ENCODE data around the gene CNDP1. TPM values are rescaled to one million over a fixed set of nuclear protein-coding genes. Genes with fewer than 3 reads are reported as not detected.

CNDP1 gene
- total RNA-seq, 2 experiments from 2014 or later, result not detected

DNA sequence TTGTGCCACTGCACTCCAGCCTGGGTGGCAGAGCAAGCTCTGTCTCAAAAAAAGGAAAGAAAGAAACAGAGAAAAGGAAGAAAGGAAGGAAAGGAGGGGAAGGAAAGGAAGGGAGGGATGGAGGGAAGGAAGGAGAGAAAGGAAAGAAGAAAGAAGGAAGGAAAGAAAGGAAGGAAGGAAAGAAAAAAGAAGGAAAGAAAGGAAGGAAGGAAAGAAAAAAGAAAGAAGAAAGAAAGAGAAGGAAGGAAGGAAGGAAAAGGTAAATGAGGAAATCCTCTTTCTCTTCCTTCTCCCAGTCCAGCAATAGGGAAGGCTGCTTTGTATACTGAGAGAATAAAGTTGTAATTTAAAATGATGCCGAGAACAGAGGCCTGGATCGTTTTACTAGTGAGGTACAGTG lies 40.6 kb downstream of the CNDP1 start:
- no peaks in the 10 kb centered on the region for H3K4me1 Mint-ChIP-seq (ENCODE audit: low read depth)
- H3K27ac Mint-ChIP-seq, result no peak overlapping the region
- no peak for DNase-seq
- POLR2A ChIA-PET, result no interaction called here
- CTCF ChIA-PET, result no interaction called here
- intact Hi-C loops (cut with micrococcal nuclease), result no loop called here
- no peak for TF ChIP-seq CTCF (IDR thresholded peaks at IDR 0.05)
- H3K9me3 Mint-ChIP-seq, result no peaks in the 10 kb centered on the region
- H3K4me3 Mint-ChIP-seq, result no peak overlapping the region
- H3K36me3 Mint-ChIP-seq (ENCODE audit: low read depth), result no peaks in the 10 kb centered on the region
- no peak for ATAC-seq
- peaks cover 10% of the 10 kb centered on the region for H3K27me3 Mint-ChIP-seq

GRCh38 chr18:74577019-74577418 lies 42.7 kb downstream of the CNDP1 start:
- no peak overlapping the region for H3K27ac Mint-ChIP-seq
- no peak for TF ChIP-seq CTCF (IDR thresholded peaks at IDR 0.05)
- DNase-seq (no peak), ATAC-seq (no peak)
- no peaks in the 10 kb centered on the region for H3K4me1 Mint-ChIP-seq (ENCODE audit: low read depth)
- H3K4me3 Mint-ChIP-seq, result no peak overlapping the region
- no peaks in the 10 kb centered on the region for H3K9me3 Mint-ChIP-seq
- H3K36me3 Mint-ChIP-seq (ENCODE audit: low read depth), result no peaks in the 10 kb centered on the region
- CTCF ChIA-PET, result no interaction called here
- peaks cover 20% of the 10 kb centered on the region for H3K27me3 Mint-ChIP-seq
- intact Hi-C loops (cut with micrococcal nuclease), result no loop called here
- POLR2A ChIA-PET, result no interaction called here

DNA sequence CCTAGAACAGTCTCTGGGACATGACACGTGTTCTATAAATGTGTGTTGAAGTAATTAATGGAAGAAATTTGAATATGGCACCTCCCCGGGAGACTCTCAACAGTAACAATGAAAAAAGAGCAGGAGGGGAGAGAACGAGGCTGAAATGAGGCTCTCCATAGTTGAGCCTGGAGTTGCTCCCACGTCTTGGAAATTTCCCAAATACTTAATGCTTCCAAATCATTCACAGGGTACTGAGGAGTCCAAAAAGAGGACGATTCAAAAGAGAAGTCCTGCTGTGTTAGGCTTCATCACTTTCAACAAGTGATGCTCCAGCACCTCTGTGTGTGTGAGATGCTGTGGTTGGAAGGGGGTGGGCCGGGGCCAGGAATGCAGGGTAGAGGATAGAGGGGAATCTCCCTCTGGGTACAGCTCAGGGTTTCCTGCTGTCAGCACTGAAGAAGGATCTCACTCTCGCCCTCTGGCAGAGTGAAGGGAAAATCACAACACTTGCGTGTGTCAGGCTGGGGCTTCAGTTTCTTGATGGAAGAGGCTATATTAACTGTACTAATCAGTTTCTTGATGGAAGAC lies 45.3 kb downstream of the CNDP1 start:
- POLR2A ChIA-PET, result no interaction called here
- TF ChIP-seq CTCF (IDR thresholded peaks at IDR 0.05), result no peak
- H3K27me3 Mint-ChIP-seq, result peaks cover 19% of the 10 kb centered on the region

GRCh38 chr18:74582642-74583041 lies 48.3 kb downstream of the CNDP1 start:
- POLR2A ChIA-PET, result no interaction called here
- no peak for TF ChIP-seq CTCF (IDR thresholded peaks at IDR 0.05)
- intact Hi-C loops (cut with micrococcal nuclease), result no loop called here
- H3K9me3 Mint-ChIP-seq, result no peaks in the 10 kb centered on the region
- ATAC-seq (no peak), DNase-seq (no peak)
- peaks cover 25% of the 10 kb centered on the region for H3K27me3 Mint-ChIP-seq
- H3K4me3 Mint-ChIP-seq, result no peak overlapping the region
- CTCF ChIA-PET, result no interaction called here
- no peaks in the 10 kb centered on the region for H3K36me3 Mint-ChIP-seq (ENCODE audit: low read depth)
- no peaks in the 10 kb centered on the region for H3K4me1 Mint-ChIP-seq (ENCODE audit: low read depth)
- H3K27ac Mint-ChIP-seq, result no peak overlapping the region

More for the DNA sequence above, 45.3 kb downstream of the CNDP1 start:
- DNase-seq (no peak), ATAC-seq (no peak)
- intact Hi-C loops (cut with micrococcal nuclease), result no loop called here
- Mint-ChIP-seq H3K27ac (no peak overlapping the region), H3K4me1 (ENCODE audit: low read depth) (no peaks in the 10 kb centered on the region), H3K9me3 (no peaks in the 10 kb centered on the region), H3K36me3 (ENCODE audit: low read depth) (no peaks in the 10 kb centered on the region), H3K4me3 (no peak overlapping the region)
- CTCF ChIA-PET, result no interaction called here

DNA sequence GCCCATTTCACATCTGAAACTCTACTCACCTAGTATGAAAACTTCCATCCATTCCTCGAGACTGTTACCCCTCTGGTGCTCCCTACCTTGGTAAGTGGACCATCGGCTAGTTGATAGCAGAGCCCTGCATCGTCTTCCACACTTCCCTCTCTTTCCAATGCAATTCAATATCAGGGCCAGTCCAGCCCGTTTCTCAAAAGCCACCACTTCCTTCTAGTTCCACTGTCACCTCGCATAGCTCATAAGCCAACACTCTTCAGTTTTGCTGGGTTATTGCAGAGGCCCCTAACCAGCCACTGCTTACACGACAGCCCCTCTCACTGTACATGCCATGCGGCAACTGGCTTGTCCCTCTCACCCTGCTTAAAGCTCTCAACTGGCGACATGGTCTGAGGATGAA lies 53.1 kb downstream of the CNDP1 start:
- CTCF ChIA-PET, result no interaction called here
- no peak overlapping the region for H3K27ac Mint-ChIP-seq

More for the DNA sequence above, 53.1 kb downstream of the CNDP1 start:
- peaks cover 8% of the 10 kb centered on the region for H3K27me3 Mint-ChIP-seq
- DNase-seq (no peak), ATAC-seq (no peak)
- peaks cover 14% of the 10 kb centered on the region for H3K4me1 Mint-ChIP-seq (ENCODE audit: low read depth)
- intact Hi-C loops (cut with micrococcal nuclease), result no loop called here
- POLR2A ChIA-PET, result no interaction called here
- H3K4me3 Mint-ChIP-seq, result no peak overlapping the region
- no peaks in the 10 kb centered on the region for H3K9me3 Mint-ChIP-seq
- no peaks in the 10 kb centered on the region for H3K36me3 Mint-ChIP-seq (ENCODE audit: low read depth)
- no peak for TF ChIP-seq CTCF (IDR thresholded peaks at IDR 0.05)
